GM12878 (cell line): ENCODE results near the gene PREX1. TPM values are rescaled to one million over a fixed set of nuclear protein-coding genes. Genes with fewer than 3 reads are reported as not detected.
A peak's percentile ranks its signal among the peaks of the same experiment; 100 is the strongest.

Source experiments
- BRCA1 ChIP-seq: IDR thresholded peaks from 2 replicates; pipeline ENCODE4 v1.6.1; 2011; ENCODE audit warnings: low read depth, low read length, improper control_type of control experiment
- CEBPB ChIP-seq, 2 experiments: fragments of 150-350 bp in 1 of 2; IDR thresholded peaks; 2 replicates each; pipeline ENCODE4 v1.6.1; 2012 to 2014; ENCODE audit warnings: low read depth in 2 of 2, low read length in 2 of 2, borderline replicate concordance in 1 of 2, inconsistent platforms in 1 of 2
- IKZF1 ChIP-seq: fragments of 450-650 bp; conservative IDR thresholded peaks from 2 replicates; pipeline ENCODE4 v1.6.1; 2017; ENCODE audit warnings: antibody characterized with exemption, mild to moderate bottlenecking
- JUND ChIP-seq: IDR thresholded peaks from 2 replicates; pipeline ENCODE4 v1.6.1; 2012; ENCODE audit warnings: low read depth, mild to moderate bottlenecking, low read length, improper control_type of control experiment, moderate library complexity
- KDM1A ChIP-seq: fragments of 200-600 bp; sonication (generic); IDR thresholded peaks from 2 replicates; pipeline ENCODE4 v1.6.1; 2016; ENCODE audit warnings: borderline replicate concordance
- MYB ChIP-seq: fragments of 150-350 bp; IDR thresholded peaks from 2 replicates; pipeline ENCODE4 v1.6.1; 2014; ENCODE audit warnings: mild to moderate bottlenecking, low read depth, low read length, borderline replicate concordance
- NFYA ChIP-seq: IDR thresholded peaks from 2 replicates; pipeline ENCODE4 v1.6.1; 2011; ENCODE audit warnings: low read depth, mild to moderate bottlenecking, low read length, improper control_type of control experiment, borderline replicate concordance
- NR2F1 ChIP-seq: fragments of 450-650 bp; conservative IDR thresholded peaks from 2 replicates; pipeline ENCODE4 v1.6.1; 2017; ENCODE audit warnings: mild to moderate bottlenecking
- PAX5 ChIP-seq: IDR thresholded peaks from 2 replicates; pipeline ENCODE4 v1.6.1; 2011; ENCODE audit warnings: low read depth, low read length, borderline replicate concordance
- RCOR1 ChIP-seq: conservative IDR thresholded peaks from 2 replicates; pipeline ENCODE4 v1.6.1; 2012; ENCODE audit warnings: low read depth, low read length, improper control_type of control experiment
- RFX5 ChIP-seq: IDR thresholded peaks from 2 replicates; pipeline ENCODE4 v1.6.1; 2011; ENCODE audit warnings: low read depth, low read length, improper control_type of control experiment
- SIN3A ChIP-seq: IDR thresholded peaks from 2 replicates; pipeline ENCODE4 v1.6.1; 2012; ENCODE audit warnings: low read depth, low read length, improper control_type of control experiment
- SMAD5 ChIP-seq: IDR thresholded peaks from 2 replicates; pipeline ENCODE4 v1.6.1; 2016; ENCODE audit warnings: antibody characterized with exemption, low read depth
- SREBF1 ChIP-seq: IDR thresholded peaks from 2 replicates; pipeline ENCODE4 v1.6.1; 2012; ENCODE audit warnings: mild to moderate bottlenecking, low read length
- SUZ12 ChIP-seq: fragments of 200-600 bp; sonication (generic); IDR thresholded peaks from one replicate; pipeline ENCODE4 v1.6.1; 2018; ENCODE audit warnings: antibody characterized with exemption, mild to moderate bottlenecking; ENCODE audit not compliant: unreplicated experiment
- YY1 ChIP-seq: IDR thresholded peaks from 2 replicates; pipeline ENCODE4 v1.6.1; 2011; ENCODE audit warnings: low read depth, mild to moderate bottlenecking, low read length
- ZNF384 ChIP-seq: IDR thresholded peaks from 2 replicates; pipeline ENCODE4 v1.6.1; 2012; ENCODE audit warnings: low read depth, mild to moderate bottlenecking, low read length, improper control_type of control experiment, borderline replicate concordance
- ZSCAN29 ChIP-seq: fragments of 450-650 bp; IDR thresholded peaks from 2 replicates; pipeline ENCODE4 v1.6.1; 2017; ENCODE audit warnings: mild to moderate bottlenecking, moderate library complexity
- polyA plus RNA-seq, 11 experiments: library from polyadenylated mRNA; depleted of rRNA in 4 of 11; unstranded in 6 of 11; stranded (reverse) in 5 of 11; fragments of >200 nt; fragmentation: Nextera tagmentation in 4 of 11; fragmentation: Illumina TruSeq in 1 of 11; extraction: Ambion mirVana in 4 of 11; extraction: Trizol in 1 of 11; gene quantifications; 1 replicate in 1 of 11; 2 replicates in 10 of 11; pipeline versions ENCODE4 v1.2.1 to v1.2.3, GENCODE V29; 2011 to 2016; ENCODE audit warnings: inconsistent platforms in 2 of 11, missing spikeins in 2 of 11, low read depth in 1 of 11
- total RNA-seq, 4 experiments: library from RNA; depleted of rRNA in 3 of 4; stranded (reverse); fragments of >200 nt in 3 of 4; fragmentation: Illumina TruSeq in 1 of 4; extraction: Trizol in 1 of 4; gene quantifications; 2 replicates each; pipeline versions ENCODE4 v1.2.1 to v1.2.3, GENCODE V29; 2013 to 2021
- TF ChIP-seq, protein P1 (sequence below): fragments of 450-650 bp; IDR thresholded peaks from 2 replicates; pipeline ENCODE4 v1.6.1; 2016; ENCODE audit warnings: mild to moderate bottlenecking
- TF ChIP-seq, protein P2 (sequence below): fragments of 450-650 bp; IDR thresholded peaks from 2 replicates; pipeline ENCODE4 v1.6.1; 2017; ENCODE audit warnings: low read depth, mild to moderate bottlenecking, moderate library complexity
- TF ChIP-seq, protein P3 (sequence below): fragments of 150-350 bp; IDR thresholded peaks from 2 replicates; pipeline ENCODE4 v1.6.1; 2016; ENCODE audit warnings: low read depth, low read length
- TF ChIP-seq, protein P4 (sequence below): IDR thresholded peaks from 2 replicates; pipeline ENCODE4 v1.6.1; 2011; ENCODE audit warnings: low read depth, low read length, improper control_type of control experiment, borderline replicate concordance

PREX1 gene
- total and polyA plus RNA-seq, 10 of the 15 experiments (the other 5 are each of a cell fraction or from before 2014, with no cell fraction given): 2.6 to 114 (median 38.9) TPM

DNA sequence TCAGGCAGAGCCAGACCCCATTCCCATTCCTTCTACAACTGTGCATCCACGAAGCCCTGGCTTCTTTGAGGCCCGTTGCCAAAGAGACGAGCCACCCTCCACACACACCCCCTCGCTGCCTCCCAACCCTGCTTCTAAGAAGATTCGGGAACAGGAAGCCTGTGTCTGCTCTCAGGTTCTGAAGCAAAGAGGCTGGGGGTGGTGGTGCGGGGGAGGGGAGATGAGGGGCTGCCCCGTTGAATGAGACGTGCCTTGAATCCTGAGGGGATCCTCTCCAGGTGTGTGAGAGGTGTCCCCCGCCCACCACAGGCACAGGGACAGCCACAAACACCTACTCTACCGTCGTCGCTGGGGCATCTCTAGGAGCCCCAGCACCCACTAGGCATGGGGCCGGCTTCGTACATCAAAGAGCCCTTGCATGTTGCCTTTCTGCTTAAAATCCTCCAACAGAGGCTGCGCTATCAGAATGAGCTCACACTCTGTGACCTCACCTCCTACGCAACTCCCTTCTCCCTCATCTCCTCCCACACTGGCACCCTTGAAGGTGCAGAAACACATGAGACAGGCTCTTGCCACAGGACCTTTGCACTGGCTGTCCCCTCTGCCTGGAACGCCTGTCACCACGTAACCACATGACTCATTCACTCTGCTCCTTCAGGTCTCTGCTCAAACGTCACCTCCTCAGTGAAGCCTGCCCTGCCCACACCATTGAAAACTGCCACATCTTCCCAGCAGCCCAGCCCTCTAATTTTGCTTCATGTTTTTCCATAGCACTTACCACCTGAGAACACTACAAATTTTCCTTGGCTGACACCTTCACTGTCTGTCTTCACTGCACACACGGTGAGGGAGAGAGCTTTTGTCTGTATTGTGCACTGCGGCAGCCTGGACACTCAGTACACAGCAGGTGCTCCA lies 58.5 kb downstream of the PREX1 start (continued):
- TF ChIP-seq, protein P1, sequence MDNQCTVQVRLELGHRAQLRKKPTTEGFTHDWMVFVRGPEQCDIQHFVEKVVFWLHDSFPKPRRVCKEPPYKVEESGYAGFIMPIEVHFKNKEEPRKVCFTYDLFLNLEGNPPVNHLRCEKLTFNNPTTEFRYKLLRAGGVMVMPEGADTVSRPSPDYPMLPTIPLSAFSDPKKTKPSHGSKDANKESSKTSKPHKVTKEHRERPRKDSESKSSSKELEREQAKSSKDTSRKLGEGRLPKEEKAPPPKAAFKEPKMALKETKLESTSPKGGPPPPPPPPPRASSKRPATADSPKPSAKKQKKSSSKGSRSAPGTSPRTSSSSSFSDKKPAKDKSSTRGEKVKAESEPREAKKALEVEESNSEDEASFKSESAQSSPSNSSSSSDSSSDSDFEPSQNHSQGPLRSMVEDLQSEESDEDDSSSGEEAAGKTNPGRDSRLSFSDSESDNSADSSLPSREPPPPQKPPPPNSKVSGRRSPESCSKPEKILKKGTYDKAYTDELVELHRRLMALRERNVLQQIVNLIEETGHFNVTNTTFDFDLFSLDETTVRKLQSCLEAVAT: peak; percentile 81
- TF ChIP-seq YY1 (0 out of 2 replicates have a peak, but pooled peaks have one; percentile 31), NR2F1 (peak; percentile 81), SREBF1 (no peak), NFYA (no peak), SUZ12 (no peak), ZNF384 (no peak), PAX5 (peak; percentile 52; the same call in 1 of the 2 replicates), RFX5 (no peak), JUND (peak; percentile 64; the same call in 1 of the 2 replicates), SIN3A (0 out of 2 replicates have a peak, but pooled peaks have one; percentile 32), KDM1A (no peak), BRCA1 (no peak), SMAD5 (no peak), ZSCAN29 (no peak), RCOR1 (no peak), CEBPB (IDR thresholded peaks at IDR 0.05; ENCODE audit: borderline replicate concordance in 1 of 2, low read depth in 2 of 2, low read length in 2 of 2) (no peak), IKZF1 (peak; percentile 82), MYB (no peak)
- TF ChIP-seq, protein P2, sequence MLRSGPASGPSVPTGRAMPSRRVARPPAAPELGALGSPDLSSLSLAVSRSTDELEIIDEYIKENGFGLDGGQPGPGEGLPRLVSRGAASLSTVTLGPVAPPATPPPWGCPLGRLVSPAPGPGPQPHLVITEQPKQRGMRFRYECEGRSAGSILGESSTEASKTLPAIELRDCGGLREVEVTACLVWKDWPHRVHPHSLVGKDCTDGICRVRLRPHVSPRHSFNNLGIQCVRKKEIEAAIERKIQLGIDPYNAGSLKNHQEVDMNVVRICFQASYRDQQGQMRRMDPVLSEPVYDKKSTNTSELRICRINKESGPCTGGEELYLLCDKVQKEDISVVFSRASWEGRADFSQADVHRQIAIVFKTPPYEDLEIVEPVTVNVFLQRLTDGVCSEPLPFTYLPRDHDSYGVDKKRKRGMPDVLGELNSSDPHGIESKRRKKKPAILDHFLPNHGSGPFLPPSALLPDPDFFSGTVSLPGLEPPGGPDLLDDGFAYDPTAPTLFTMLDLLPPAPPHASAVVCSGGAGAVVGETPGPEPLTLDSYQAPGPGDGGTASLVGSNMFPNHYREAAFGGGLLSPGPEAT: no peak
- TF ChIP-seq, protein P3, sequence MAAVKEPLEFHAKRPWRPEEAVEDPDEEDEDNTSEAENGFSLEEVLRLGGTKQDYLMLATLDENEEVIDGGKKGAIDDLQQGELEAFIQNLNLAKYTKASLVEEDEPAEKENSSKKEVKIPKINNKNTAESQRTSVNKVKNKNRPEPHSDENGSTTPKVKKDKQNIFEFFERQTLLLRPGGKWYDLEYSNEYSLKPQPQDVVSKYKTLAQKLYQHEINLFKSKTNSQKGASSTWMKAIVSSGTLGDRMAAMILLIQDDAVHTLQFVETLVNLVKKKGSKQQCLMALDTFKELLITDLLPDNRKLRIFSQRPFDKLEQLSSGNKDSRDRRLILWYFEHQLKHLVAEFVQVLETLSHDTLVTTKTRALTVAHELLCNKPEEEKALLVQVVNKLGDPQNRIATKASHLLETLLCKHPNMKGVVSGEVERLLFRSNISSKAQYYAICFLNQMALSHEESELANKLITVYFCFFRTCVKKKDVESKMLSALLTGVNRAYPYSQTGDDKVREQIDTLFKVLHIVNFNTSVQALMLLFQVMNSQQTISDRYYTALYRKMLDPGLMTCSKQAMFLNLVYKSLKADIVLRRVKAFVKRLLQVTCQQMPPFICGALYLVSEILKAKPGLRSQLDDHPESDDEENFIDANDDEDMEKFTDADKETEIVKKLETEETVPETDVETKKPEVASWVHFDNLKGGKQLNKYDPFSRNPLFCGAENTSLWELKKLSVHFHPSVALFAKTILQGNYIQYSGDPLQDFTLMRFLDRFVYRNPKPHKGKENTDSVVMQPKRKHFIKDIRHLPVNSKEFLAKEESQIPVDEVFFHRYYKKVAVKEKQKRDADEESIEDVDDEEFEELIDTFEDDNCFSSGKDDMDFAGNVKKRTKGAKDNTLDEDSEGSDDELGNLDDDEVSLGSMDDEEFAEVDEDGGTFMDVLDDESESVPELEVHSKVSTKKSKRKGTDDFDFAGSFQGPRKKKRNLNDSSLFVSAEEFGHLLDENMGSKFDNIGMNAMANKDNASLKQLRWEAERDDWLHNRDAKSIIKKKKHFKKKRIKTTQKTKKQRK: no peak
- TF ChIP-seq, protein P4, sequence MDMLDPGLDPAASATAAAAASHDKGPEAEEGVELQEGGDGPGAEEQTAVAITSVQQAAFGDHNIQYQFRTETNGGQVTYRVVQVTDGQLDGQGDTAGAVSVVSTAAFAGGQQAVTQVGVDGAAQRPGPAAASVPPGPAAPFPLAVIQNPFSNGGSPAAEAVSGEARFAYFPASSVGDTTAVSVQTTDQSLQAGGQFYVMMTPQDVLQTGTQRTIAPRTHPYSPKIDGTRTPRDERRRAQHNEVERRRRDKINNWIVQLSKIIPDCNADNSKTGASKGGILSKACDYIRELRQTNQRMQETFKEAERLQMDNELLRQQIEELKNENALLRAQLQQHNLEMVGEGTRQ: no peak; the same call in 1 of the 2 replicates
